ENCODE data around the gene FAM53A.
A peak's percentile ranks its signal among the peaks of the same experiment; 100 is the strongest.

DNA sequence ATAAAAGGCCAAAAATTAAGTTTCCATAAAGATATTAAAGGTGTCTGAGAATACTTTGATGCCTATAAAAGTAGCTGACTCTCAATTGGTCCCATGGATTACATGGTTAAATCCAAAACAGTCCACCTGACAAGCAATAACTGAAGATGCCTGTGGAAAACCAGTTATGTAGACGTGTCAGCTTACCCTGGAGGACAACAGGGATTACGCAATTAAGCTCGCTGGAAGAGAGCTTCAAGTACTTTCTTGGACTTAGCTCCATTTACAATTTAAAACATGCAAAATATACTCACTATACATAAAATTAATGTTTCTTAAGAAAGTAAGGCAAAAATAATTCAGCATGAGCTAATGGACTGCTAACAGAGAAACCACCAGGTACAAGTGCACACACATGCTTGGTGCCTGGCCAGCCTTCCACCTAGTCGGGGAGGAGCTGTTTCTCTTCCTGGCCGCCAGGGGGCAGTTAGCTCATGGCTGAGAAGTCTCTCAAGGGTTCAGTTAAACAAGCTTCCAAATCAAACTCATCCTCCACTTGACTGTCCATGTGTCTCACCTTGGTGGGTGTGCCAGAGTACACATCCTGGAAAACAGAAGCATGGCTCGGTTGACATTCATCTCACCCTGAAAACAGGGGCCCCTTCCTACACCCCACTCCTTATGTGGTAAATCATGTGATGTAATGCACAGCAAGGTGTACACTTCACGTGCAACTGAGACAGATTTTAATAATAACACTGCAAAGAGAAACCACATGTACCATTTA, 9.2 kb upstream of the FAM53A start:
- TF ChIP-seq, protein P1, sequence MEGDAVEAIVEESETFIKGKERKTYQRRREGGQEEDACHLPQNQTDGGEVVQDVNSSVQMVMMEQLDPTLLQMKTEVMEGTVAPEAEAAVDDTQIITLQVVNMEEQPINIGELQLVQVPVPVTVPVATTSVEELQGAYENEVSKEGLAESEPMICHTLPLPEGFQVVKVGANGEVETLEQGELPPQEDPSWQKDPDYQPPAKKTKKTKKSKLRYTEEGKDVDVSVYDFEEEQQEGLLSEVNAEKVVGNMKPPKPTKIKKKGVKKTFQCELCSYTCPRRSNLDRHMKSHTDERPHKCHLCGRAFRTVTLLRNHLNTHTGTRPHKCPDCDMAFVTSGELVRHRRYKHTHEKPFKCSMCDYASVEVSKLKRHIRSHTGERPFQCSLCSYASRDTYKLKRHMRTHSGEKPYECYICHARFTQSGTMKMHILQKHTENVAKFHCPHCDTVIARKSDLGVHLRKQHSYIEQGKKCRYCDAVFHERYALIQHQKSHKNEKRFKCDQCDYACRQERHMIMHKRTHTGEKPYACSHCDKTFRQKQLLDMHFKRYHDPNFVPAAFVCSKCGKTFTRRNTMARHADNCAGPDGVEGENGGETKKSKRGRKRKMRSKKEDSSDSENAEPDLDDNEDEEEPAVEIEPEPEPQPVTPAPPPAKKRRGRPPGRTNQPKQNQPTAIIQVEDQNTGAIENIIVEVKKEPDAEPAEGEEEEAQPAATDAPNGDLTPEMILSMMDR (conservative IDR thresholded peaks at IDR 0.05; ENCODE audit: low read depth, low read length) = peak; percentile 97
- no peak for TF ChIP-seq EZH2 (IDR thresholded peaks at IDR 0.05; ENCODE audit: borderline replicate concordance, low read depth, low read length, poor library complexity, severe bottlenecking)
